ENCODE results near the gene ACBD6.

The ACBD6 gene

DNA sequence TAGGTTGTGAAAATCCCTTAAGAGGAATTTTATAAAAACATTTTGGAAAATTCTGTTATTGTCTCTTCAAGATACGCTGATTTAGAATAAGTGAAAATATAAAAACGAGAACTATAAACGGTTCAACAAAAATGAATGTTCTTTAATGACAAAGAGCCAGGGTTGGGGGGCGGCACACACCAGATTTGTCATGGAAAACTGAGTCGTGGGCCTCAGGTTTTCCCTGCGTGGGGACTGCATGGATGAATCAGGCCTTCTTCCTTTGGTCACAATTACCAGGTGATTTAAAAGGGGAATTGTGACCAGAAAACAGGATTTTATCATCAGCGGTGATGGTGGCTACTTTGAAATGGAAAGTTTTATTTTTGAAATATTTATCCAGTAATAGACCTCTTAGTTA lies 263.7 kb downstream of the ACBD6 start:
- Histone ChIP-seq H3K9me3 (ENCODE audit: control insufficient read depth, insufficient read depth, low read depth, low read length) (no peaks in the 10 kb centered on the region), H3K27ac (ENCODE audit: extremely low read depth, low read depth, low read length) (no peak overlapping the region), H3K36me3 (ENCODE audit: control insufficient read depth in 2 of 2, insufficient read depth in 1 of 2, low read length in 2 of 2) (no peaks in the 10 kb centered on the region), H3K4me3 (ENCODE audit: low read depth, low read length) (no peak overlapping the region), H3K4me1 (ENCODE audit: control insufficient read depth, insufficient read depth, low read length) (no peaks in the 10 kb centered on the region)
- ChIA-PET CTCF (interaction anchor here (0.6 to 4.3 kb wide), 3 partner anchors 14 to 177 kb away, joined by 3 to 23 read pairs (median 5); no protein-coding TSS in a partner anchor), POLR2A (no interaction called here)
- TF ChIP-seq ZNF202 (tag by site-specific recombination; IDR thresholded peaks at IDR 0.05; ENCODE audit: borderline replicate concordance) (no peak), ZNF561 (tag by site-specific recombination; IDR thresholded peaks at IDR 0.05; ENCODE audit: borderline replicate concordance) (no peak), ZNF23 (tag by site-specific recombination; IDR thresholded peaks at IDR 0.05; ENCODE audit: borderline replicate concordance) (no peak), ZNF777 (tag by site-specific recombination; IDR thresholded peaks at IDR 0.05; ENCODE audit: borderline replicate concordance) (no peak), ZNF138 (tag by site-specific recombination; IDR thresholded peaks at IDR 0.05; ENCODE audit: borderline replicate concordance) (no peak), ZNF311 (tag by site-specific recombination; IDR thresholded peaks at IDR 0.05; ENCODE audit: borderline replicate concordance) (no peak), ZNF223 (tag by site-specific recombination; IDR thresholded peaks at IDR 0.05) (no peak), KLF10 (tag by site-specific recombination; IDR thresholded peaks at IDR 0.05) (no peak), ZNF670 (tag by site-specific recombination; IDR thresholded peaks at IDR 0.05; ENCODE audit: low read depth) (no peak), ZNF660 (tag by site-specific recombination; IDR thresholded peaks at IDR 0.05) (no peak), ZNF785 (tag by site-specific recombination; IDR thresholded peaks at IDR 0.05) (no peak), ZIC2 (tag by site-specific recombination; IDR thresholded peaks at IDR 0.05) (no peak), SP3 (tag by site-specific recombination; IDR thresholded peaks at IDR 0.05) (no peak), ZNF416 (tag by site-specific recombination; IDR thresholded peaks at IDR 0.05) (no peak), ZNF707 (tag by site-specific recombination; IDR thresholded peaks at IDR 0.05) (no peak), ZNF510 (tag by site-specific recombination; IDR thresholded peaks at IDR 0.05; ENCODE audit: insufficient replicate concordance) (no peak)
- TF ChIP-seq, protein P1, sequence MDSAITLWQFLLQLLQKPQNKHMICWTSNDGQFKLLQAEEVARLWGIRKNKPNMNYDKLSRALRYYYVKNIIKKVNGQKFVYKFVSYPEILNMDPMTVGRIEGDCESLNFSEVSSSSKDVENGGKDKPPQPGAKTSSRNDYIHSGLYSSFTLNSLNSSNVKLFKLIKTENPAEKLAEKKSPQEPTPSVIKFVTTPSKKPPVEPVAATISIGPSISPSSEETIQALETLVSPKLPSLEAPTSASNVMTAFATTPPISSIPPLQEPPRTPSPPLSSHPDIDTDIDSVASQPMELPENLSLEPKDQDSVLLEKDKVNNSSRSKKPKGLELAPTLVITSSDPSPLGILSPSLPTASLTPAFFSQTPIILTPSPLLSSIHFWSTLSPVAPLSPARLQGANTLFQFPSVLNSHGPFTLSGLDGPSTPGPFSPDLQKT (IDR thresholded peaks at IDR 0.05; ENCODE audit: borderline replicate concordance, low read depth, low read length): no peak
- TF ChIP-seq, protein P2, sequence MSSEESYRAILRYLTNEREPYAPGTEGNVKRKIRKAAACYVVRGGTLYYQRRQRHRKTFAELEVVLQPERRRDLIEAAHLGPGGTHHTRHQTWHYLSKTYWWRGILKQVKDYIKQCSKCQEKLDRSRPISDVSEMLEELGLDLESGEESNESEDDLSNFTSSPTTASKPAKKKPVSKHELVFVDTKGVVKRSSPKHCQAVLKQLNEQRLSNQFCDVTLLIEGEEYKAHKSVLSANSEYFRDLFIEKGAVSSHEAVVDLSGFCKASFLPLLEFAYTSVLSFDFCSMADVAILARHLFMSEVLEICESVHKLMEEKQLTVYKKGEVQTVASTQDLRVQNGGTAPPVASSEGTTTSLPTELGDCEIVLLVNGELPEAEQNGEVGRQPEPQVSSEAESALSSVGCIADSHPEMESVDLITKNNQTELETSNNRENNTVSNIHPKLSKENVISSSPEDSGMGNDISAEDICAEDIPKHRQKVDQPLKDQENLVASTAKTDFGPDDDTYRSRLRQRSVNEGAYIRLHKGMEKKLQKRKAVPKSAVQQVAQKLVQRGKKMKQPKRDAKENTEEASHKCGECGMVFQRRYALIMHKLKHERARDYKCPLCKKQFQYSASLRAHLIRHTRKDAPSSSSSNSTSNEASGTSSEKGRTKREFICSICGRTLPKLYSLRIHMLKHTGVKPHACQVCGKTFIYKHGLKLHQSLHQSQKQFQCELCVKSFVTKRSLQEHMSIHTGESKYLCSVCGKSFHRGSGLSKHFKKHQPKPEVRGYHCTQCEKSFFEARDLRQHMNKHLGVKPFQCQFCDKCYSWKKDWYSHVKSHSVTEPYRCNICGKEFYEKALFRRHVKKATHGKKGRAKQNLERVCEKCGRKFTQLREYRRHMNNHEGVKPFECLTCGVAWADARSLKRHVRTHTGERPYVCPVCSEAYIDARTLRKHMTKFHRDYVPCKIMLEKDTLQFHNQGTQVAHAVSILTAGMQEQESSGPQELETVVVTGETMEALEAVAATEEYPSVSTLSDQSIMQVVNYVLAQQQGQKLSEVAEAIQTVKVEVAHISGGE (tag by site-specific recombination; conservative IDR thresholded peaks at IDR 0.05; ENCODE audit: low read depth): no peak
- TF ChIP-seq, protein P3, sequence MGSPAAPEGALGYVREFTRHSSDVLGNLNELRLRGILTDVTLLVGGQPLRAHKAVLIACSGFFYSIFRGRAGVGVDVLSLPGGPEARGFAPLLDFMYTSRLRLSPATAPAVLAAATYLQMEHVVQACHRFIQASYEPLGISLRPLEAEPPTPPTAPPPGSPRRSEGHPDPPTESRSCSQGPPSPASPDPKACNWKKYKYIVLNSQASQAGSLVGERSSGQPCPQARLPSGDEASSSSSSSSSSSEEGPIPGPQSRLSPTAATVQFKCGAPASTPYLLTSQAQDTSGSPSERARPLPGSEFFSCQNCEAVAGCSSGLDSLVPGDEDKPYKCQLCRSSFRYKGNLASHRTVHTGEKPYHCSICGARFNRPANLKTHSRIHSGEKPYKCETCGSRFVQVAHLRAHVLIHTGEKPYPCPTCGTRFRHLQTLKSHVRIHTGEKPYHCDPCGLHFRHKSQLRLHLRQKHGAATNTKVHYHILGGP (tag by site-specific recombination; IDR thresholded peaks at IDR 0.05): no peak
- TF ChIP-seq, protein P4, sequence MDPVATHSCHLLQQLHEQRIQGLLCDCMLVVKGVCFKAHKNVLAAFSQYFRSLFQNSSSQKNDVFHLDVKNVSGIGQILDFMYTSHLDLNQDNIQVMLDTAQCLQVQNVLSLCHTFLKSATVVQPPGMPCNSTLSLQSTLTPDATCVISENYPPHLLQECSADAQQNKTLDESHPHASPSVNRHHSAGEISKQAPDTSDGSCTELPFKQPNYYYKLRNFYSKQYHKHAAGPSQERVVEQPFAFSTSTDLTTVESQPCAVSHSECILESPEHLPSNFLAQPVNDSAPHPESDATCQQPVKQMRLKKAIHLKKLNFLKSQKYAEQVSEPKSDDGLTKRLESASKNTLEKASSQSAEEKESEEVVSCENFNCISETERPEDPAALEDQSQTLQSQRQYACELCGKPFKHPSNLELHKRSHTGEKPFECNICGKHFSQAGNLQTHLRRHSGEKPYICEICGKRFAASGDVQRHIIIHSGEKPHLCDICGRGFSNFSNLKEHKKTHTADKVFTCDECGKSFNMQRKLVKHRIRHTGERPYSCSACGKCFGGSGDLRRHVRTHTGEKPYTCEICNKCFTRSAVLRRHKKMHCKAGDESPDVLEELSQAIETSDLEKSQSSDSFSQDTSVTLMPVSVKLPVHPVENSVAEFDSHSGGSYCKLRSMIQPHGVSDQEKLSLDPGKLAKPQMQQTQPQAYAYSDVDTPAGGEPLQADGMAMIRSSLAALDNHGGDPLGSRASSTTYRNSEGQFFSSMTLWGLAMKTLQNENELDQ (tag by site-specific recombination; IDR thresholded peaks at IDR 0.05; ENCODE audit: low read depth): no peak

Measured in HEK293 (cell line).